HCEC 1CT (cell line): ENCODE measurements around the gene EHD1.
"Not testable (repeated sequence)": the region's sequence is repeated elsewhere in the genome, so short reads cannot be mapped to it uniquely, and the experiment has no call there.

Experiments used
- DNase-seq: peaks from one replicate; pipeline ENCODE4 v3.0.0-alpha.2; 2017

EHD1 gene

GRCh38 chr11:64855596-64856304 lies 22.7 kb downstream of the EHD1 start:
- no peak for DNase-seq

- peak; percentile 93 for DNase-seq
Measured at GRCh38 chr11:64854534-64855502, 23.6 kb downstream of the EHD1 start.

GRCh38 chr11:64854157-64854533 lies 24.3 kb downstream of the EHD1 start:
- no peak for DNase-seq

DNA sequence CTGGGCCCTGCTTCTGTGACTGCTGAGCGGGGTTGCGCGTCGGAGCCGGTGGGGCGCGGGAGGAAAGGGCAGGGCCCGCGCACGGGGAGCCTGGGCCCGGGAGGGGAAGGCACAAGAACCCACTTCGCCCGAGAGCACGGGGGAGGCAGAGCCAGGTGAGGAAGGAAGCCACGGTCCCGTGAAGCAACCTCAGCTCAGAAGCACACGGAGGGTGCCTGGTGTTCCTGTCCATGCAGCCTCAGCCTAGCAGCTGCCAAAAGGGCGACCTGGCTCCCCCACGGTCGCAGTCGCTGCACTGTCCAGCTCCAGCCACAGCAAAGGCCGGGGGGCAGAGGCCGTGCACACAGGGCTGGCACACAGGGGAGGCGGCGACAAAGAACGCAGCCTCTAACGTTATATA lies 24.7 kb downstream of the EHD1 start:
- DNase-seq, result no peak

DNA sequence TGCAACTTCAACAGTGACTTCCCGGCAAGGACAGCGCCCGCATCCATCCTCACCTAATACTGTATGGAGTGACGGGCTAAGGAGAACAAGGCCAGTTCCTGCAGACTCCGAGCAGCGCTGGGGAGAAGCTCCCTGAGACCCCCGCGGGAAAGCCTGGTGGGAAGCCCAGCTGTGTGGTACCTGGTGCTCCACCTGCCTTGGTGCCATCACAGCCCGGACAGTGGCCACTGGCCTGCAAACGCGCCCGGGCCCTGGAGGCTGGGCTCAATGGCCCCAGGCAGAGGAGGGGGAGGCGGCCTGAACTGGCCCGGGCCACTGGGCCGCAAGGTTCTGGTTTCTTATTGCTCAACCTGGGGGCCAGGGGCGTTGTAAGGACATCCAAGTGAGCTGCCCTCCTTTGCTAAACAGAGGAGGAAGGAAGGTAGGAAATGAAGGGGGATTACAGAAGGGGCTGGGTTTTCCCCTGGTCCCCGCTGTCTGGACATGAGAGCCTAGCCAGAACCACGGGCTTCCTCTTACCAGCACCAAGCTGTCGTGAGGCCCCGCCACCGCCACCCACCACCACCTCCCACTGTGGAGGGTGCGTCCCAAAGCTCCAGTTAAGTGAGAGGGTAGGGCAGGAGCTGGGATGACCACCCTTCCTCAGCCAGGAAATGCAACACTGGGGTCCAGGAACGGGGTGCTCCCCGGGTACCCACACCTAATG lies 25.5 kb downstream of the EHD1 start:
- DNase-seq, result no peak

DNA sequence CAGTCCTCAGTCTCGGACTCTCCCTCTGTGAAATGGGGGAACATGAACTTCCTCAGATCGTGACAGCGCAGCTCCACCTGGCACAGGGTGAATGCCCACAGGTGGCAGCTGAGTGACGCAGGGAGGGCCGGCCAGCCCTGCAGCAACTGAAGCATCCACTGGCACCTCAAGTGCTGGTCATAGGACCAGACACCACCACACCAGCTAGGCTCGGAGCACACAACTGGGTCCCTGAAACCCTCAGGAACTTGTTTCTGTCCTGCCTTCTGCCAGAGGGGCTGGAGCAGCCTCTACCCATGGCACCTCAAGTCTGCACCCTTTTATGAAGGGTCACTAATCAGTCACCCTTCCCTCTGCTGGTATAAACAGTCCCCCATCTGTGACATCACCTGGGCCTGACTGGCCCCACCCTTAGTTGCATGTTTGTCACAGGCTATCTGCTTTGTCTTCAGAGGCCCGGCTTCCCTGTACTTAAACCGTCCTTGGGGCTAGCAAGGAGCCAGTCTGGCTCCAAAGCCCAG lies 26.5 kb downstream of the EHD1 start:
- DNase-seq, result no peak

DNA sequence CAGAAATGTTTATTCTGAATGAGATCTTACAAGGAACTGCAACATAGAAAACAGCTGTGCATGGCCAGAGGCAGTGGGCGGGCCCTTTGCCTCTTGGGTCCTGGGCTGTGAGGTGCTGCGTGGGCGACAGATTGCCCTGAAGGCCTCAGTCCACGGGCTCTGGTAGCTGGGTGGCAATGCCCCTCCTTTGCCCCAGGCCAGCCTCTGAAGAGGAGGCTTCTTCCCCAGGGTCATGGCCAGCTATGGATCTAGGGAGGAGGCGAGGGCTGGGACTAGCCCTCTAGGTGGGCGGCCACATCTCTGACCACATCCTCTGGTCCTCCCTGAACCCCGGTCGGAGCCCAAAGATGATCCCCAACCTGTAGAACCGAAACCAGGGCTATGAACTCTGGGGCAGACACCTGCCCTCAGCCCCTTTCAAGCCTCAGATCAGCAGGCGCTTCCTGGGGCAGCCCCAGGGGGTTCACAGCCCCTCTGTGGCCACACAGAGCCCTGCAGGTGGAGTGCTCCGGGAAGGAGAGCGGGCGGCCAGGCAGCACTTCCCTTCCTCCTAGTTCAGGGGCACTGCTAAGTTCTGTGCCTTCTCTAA lies 27.3 kb downstream of the EHD1 start:
- DNase-seq, result no peak

DNA sequence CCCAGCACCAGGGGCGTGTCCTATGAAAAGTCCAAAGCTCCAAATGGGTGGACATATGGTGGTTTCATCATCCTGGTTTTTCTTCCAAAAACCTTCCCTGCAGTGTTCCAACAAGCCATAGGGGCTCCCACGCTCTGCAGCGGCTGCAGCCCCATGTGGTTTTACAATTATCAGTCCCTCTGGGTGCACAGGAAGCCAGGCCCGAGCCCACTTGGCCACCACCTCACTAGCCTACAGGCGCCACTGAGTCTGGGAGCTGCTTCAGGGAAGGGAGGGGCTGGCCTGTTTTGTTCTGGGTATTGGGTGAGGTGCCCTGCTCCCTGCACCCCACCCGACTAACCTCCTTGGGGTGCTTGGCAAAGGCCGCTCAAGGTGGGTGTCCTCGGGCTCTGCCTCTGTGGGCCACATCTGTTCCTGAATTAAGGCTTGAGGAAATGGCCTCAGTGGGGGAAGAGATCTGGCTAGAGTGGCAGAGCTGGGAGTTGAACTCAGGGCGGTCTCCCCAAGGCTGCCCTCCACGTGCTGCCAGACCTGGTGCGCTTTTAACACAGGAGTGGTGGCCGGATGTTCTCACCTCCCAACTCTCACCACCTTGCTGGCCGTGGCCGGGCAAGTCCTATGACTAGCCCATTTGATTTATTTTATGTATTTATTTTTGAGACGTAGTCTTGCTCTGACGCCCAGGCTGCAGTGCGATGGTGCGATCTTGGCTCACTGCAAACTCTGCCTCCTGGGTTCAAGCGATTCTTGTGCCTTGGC lies 28.6 kb downstream of the EHD1 start:
- no peak for DNase-seq

- no peak for DNase-seq
Measured at GRCh38 chr11:64848826-64849597, 29.4 kb downstream of the EHD1 start.

GRCh38 chr11:64848214-64848825 lies 30.1 kb downstream of the EHD1 start:
- DNase-seq, result no peak

GRCh38 chr11:64846998-64847666 lies 31.3 kb downstream of the EHD1 start:
- peak; percentile 80 for DNase-seq

- not testable (repeated sequence) for DNase-seq
Measured at GRCh38 chr11:64845776-64846129, 32.7 kb downstream of the EHD1 start.

DNA sequence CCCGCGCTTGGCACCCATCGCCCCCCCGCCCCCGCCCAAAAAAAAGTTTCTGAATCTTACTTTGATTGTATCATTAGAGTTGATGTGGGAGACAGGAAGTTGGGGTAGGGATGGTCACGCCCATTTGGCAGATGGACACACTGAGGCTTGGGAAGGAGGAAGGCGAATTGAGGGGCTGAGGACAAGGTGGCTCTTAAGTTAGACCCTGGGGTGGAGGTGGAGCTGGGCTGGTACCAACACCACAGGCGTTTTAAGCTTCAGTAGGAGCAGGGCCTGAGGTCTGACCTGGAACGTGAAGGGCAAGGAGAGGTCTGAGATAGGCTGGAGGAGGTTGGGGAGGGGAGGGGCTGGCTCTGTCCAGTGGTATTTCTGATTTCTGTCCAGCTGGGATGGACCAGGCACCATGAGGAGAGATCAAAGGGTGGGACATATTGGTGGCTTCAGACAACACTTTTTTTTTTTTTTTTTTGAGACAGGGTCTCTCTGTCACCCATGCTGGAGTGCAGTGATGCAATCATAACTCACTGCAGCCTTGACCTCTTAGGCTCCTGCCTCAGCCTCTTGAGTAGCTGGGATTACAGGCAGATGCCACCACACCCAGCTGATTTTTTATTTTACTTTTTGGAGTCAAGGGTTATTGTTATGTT lies 33.2 kb downstream of the EHD1 start:
- no peak for DNase-seq

GRCh38 chr11:64844330-64845128 lies 33.9 kb downstream of the EHD1 start, which contains the start of gene CDC42BPG:
Gene CDC42BPG, minus strand, starts transcription at chr11:64844653. Its CDS starts 84 bp downstream, at chr11:64844569.
- DNase-seq, result peak; percentile 61

DNA sequence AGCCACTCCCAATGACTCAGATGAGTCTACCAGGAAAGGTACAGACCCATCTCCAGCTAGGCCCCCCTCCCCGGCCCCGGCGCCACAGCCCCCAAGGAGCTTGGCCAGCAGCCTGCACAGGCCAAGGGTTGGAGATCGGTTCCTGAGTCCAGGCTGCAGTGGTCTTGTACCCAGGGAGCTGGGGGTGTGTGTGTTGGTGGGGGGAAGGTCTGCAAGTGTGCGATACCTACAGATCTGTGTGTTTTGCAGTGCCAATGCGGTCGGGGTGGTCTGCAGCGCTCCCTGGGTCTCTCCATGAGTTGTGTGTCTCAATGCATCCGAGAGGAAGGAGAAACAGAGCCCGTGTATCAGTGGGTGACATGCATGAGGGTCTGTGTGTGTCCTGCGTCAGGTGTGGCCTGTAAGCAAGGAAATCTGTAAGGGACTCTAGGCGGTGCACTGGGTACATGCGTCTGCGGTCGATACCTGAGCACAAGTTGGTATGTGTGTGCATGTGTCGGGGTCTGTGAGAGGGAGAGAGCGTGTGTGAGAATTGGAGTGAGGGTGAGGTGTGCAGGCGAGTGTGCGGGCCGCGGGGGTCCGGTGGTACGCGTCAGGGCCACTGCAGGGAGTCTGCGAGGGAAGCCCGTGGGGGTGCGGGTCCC lies 34.6 kb downstream of the EHD1 start:
- DNase-seq, result no peak

DNA sequence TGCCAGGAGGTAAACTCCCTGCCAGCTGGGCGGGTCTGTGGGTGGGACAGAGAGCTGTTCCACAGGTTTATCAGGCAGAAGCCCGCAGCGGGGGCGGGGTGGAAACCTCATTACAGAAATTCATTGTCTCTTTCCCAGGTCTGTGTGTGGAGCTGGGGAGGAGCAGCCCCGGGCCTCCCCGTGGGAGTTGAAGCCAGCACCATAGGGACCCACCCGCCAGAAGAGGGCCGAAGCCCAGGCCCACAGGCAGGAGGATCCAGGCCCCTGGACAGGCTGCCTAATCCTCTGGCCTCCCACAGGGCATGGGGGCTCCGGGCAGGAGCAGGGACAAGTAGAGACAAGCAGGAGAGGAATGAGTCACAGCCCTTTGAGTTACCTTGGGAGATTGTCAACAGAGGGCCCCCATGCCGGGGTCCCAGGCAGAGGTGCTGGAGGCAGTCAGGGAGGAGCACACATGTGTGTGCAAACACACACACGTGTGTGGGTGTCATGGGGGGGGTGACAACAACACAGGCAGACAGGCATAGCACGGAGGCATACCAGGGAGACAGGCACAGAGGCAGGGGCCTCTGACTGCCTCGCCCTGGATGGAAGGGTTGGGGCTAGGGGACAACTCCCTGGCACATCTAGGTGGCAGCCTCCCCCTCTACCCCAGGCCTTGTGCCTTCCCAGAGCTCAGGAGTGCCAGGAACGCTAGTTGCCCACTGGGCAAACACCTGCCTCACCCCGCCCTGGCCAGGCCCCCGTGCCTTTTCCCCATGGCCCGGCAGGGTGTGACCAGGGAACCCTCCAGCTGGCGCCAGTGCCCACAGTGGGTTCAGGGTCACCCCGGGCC lies 35.4 kb downstream of the EHD1 start:
- no peak for DNase-seq

- DNase-seq, result no peak
Measured at GRCh38 chr11:64842366-64842759, 36.1 kb downstream of the EHD1 start.
